ENCODE measurements around the gene LRRC8D. TPM values are rescaled to one million over a fixed set of nuclear protein-coding genes. Genes with fewer than 3 reads are reported as not detected.

Gene LRRC8D
- total RNA-seq, 2 experiments from 2014 or later: 25.1 to 26.0 TPM

- POLR2A ChIA-PET: interaction anchor here (0.6 kb wide), 1 partner anchor 11 kb away, joined by 5 read pairs; no protein-coding TSS in a partner anchor
- no peak overlapping the region for H3K27ac Mint-ChIP-seq
Observed at GRCh38 chr1:89831462-89832120, 10.8 kb downstream of the LRRC8D start.

GRCh38 chr1:89832496-89833127 is 11.8 kb downstream of the LRRC8D start:
- Mint-ChIP-seq H3K9me3 (no peaks in the 10 kb centered on the region), H3K36me3 (peaks cover 3% of the 10 kb centered on the region), H3K27me3 (no peaks in the 10 kb centered on the region), H3K4me3 (no peak overlapping the region), H3K27ac (no peak overlapping the region), H3K4me1 (peaks cover 15% of the 10 kb centered on the region)
- ATAC-seq (ENCODE audit: low read depth): no peak
- no peak for DNase-seq
- POLR2A ChIA-PET: interaction anchor here (0.6 to 2.0 kb wide), 2 partner anchors 10 to 20 kb away, joined by 4 to 6 read pairs; no protein-coding TSS in a partner anchor

More at GRCh38 chr1:89831462-89832120, 10.8 kb downstream of the LRRC8D start:
- Mint-ChIP-seq H3K27me3 (no peaks in the 10 kb centered on the region), H3K36me3 (peaks cover 3% of the 10 kb centered on the region), H3K4me3 (no peak overlapping the region), H3K9me3 (no peaks in the 10 kb centered on the region), H3K4me1 (peaks cover 12% of the 10 kb centered on the region)
- ATAC-seq (ENCODE audit: low read depth) (no peak), DNase-seq (no peak)

- no peak overlapping the region for H3K27ac Mint-ChIP-seq
- H3K27me3 Mint-ChIP-seq: no peaks in the 10 kb centered on the region
- H3K36me3 Mint-ChIP-seq: peaks cover 1% of the 10 kb centered on the region
- H3K4me3 Mint-ChIP-seq: no peak overlapping the region
- ATAC-seq (ENCODE audit: low read depth) (no peak), DNase-seq (no peak)
- H3K4me1 Mint-ChIP-seq: peaks cover 15% of the 10 kb centered on the region
- no peaks in the 10 kb centered on the region for H3K9me3 Mint-ChIP-seq
- POLR2A ChIA-PET: interaction anchor here (0.6 to 2.0 kb wide), 2 partner anchors 9 to 21 kb away, joined by 4 to 6 read pairs; no protein-coding TSS in a partner anchor
Observed at GRCh38 chr1:89833183-89834082, 12.6 kb downstream of the LRRC8D start.

GRCh38 chr1:89834083-89834704 is 13.4 kb downstream of the LRRC8D start:
- no peaks in the 10 kb centered on the region for H3K9me3 Mint-ChIP-seq
- DNase-seq: no peak
- no peaks in the 10 kb centered on the region for H3K27me3 Mint-ChIP-seq
- POLR2A ChIA-PET: interaction anchor here (0.7 to 2.0 kb wide), 2 partner anchors 8 to 20 kb away, joined by 3 to 6 read pairs; no protein-coding TSS in a partner anchor
- H3K36me3 Mint-ChIP-seq: peaks cover 1% of the 10 kb centered on the region
- ATAC-seq (ENCODE audit: low read depth): no peak
- peaks cover 15% of the 10 kb centered on the region for H3K4me1 Mint-ChIP-seq
- no peak overlapping the region for H3K4me3 Mint-ChIP-seq
- H3K27ac Mint-ChIP-seq: no peak overlapping the region

GRCh38 chr1:89836252-89837035 is 15.6 kb downstream of the LRRC8D start:
- Mint-ChIP-seq H3K9me3 (no peaks in the 10 kb centered on the region), H3K4me1 (peaks cover 15% of the 10 kb centered on the region), H3K4me3 (no peak overlapping the region), H3K36me3 (no peaks in the 10 kb centered on the region), H3K27ac (no peak overlapping the region), H3K27me3 (no peaks in the 10 kb centered on the region)
- DNase-seq (no peak), ATAC-seq (ENCODE audit: low read depth) (no peak)
- POLR2A ChIA-PET: interaction anchor here (1.1 kb wide), 1 partner anchor 15 kb away, joined by 4 read pairs; the partner anchor contains the start of gene LRRC8D

GRCh38 chr1:89837036-89837481 is 16.2 kb downstream of the LRRC8D start:
- peaks cover 16% of the 10 kb centered on the region for H3K4me1 Mint-ChIP-seq
- no peaks in the 10 kb centered on the region for H3K36me3 Mint-ChIP-seq
- H3K4me3 Mint-ChIP-seq: no peak overlapping the region
- ATAC-seq (ENCODE audit: low read depth) (no peak), DNase-seq (no peak)
- no peaks in the 10 kb centered on the region for H3K27me3 Mint-ChIP-seq
- H3K9me3 Mint-ChIP-seq: no peaks in the 10 kb centered on the region
- no peak overlapping the region for H3K27ac Mint-ChIP-seq
- POLR2A ChIA-PET: no interaction called here

- ATAC-seq (ENCODE audit: low read depth) (no peak), DNase-seq (no peak)
- peaks cover 20% of the 10 kb centered on the region for H3K4me1 Mint-ChIP-seq
- POLR2A ChIA-PET: no interaction called here
- H3K4me3 Mint-ChIP-seq: no peak overlapping the region
- H3K9me3 Mint-ChIP-seq: no peaks in the 10 kb centered on the region
- H3K27ac Mint-ChIP-seq: no peak overlapping the region
- H3K36me3 Mint-ChIP-seq: no peaks in the 10 kb centered on the region
- H3K27me3 Mint-ChIP-seq: no peaks in the 10 kb centered on the region
Observed at GRCh38 chr1:89837510-89837909, 16.7 kb downstream of the LRRC8D start.

GRCh38 chr1:89839516-89839915 is 18.7 kb downstream of the LRRC8D start:
- Mint-ChIP-seq H3K36me3 (no peaks in the 10 kb centered on the region), H3K4me1 (peaks cover 27% of the 10 kb centered on the region), H3K9me3 (no peaks in the 10 kb centered on the region), H3K4me3 (no peak overlapping the region), H3K27ac (no peak overlapping the region), H3K27me3 (no peaks in the 10 kb centered on the region)
- POLR2A ChIA-PET: no interaction called here
- DNase-seq (no peak), ATAC-seq (ENCODE audit: low read depth) (no peak)

GRCh38 chr1:89841507-89841906 is 20.7 kb downstream of the LRRC8D start:
- no peaks in the 10 kb centered on the region for H3K9me3 Mint-ChIP-seq
- ATAC-seq (ENCODE audit: low read depth) (no peak), DNase-seq (no peak)
- peaks cover 39% of the 10 kb centered on the region for H3K4me1 Mint-ChIP-seq
- POLR2A ChIA-PET: interaction anchor here (2.9 kb wide), 1 partner anchor 20 kb away, joined by 23 read pairs; the partner anchor contains the start of gene LRRC8D
- no peak overlapping the region for H3K4me3 Mint-ChIP-seq
- H3K36me3 Mint-ChIP-seq: peaks cover 4% of the 10 kb centered on the region
- no peaks in the 10 kb centered on the region for H3K27me3 Mint-ChIP-seq
- no peak overlapping the region for H3K27ac Mint-ChIP-seq

- H3K27me3 Mint-ChIP-seq: no peaks in the 10 kb centered on the region
- POLR2A ChIA-PET: interaction anchor here (1.0 to 2.9 kb wide), 9 partner anchors 9 to 238 kb away, joined by 3 to 23 read pairs (median 4); partner anchors contain the start of genes LRRC8D and ZNF326
- H3K9me3 Mint-ChIP-seq: no peaks in the 10 kb centered on the region
- H3K27ac Mint-ChIP-seq: peak overlapping the region; percentile 95
- H3K4me1 Mint-ChIP-seq: peaks cover 45% of the 10 kb centered on the region
- H3K4me3 Mint-ChIP-seq: peak overlapping the region; percentile 95
- peak; percentile 36 for ATAC-seq (ENCODE audit: low read depth)
- peaks cover 8% of the 10 kb centered on the region for H3K36me3 Mint-ChIP-seq
- no peak for DNase-seq
Observed at GRCh38 chr1:89842567-89843272, 21.9 kb downstream of the LRRC8D start.

- H3K9me3 Mint-ChIP-seq: no peaks in the 10 kb centered on the region
- peak; percentile 88 for ATAC-seq (ENCODE audit: low read depth)
- H3K27ac Mint-ChIP-seq: peak overlapping the region; percentile 95
- peaks cover 13% of the 10 kb centered on the region for H3K36me3 Mint-ChIP-seq
- no peaks in the 10 kb centered on the region for H3K27me3 Mint-ChIP-seq
- H3K4me3 Mint-ChIP-seq: peak overlapping the region; percentile 95
- peaks cover 48% of the 10 kb centered on the region for H3K4me1 Mint-ChIP-seq
- POLR2A ChIA-PET: interaction anchor here (0.9 to 2.9 kb wide), 10 partner anchors 9 to 239 kb away, joined by 3 to 23 read pairs (median 4); partner anchors contain the start of genes LRRC8D and ZNF326
- DNase-seq: peak; percentile 87
Observed at GRCh38 chr1:89843273-89844130, 22.7 kb downstream of the LRRC8D start.
